SK-N-SH treated with all-trans-retinoic acid at 6 μM for 48 hours (cell line): ENCODE measurements around the gene ARHGEF37.
A peak's percentile ranks its signal among the peaks of the same experiment; 100 is the strongest.

Source experiments
- ATAC-seq: fragments of 200-7000 bp; cut with Tn5 transposase; 3 replicates; pipeline ENCODE4 v1.9.1; 2020; ENCODE audit warnings: mild to moderate bottlenecking, moderate library complexity
- ARNTL ChIP-seq: fragments of 450-650 bp; formaldehyde crosslinking; IDR thresholded peaks from 2 replicates; pipeline ENCODE4 v1.5.0; 2020; ENCODE audit warnings: low read depth, mild to moderate bottlenecking, moderate library complexity, borderline replicate concordance
- BACH2 ChIP-seq: fragments of 250-450 bp; sonication (Bioruptor Pico); IDR thresholded peaks from 2 replicates; pipeline ENCODE4 v1.9.0; 2021; ENCODE audit warnings: mild to moderate bottlenecking, borderline replicate concordance
- CSDC2 ChIP-seq: fragments of 250-450 bp; sonication (Bioruptor Pico); IDR thresholded peaks from 2 replicates; pipeline ENCODE4 v1.5.0; 2020; ENCODE audit warnings: mild to moderate bottlenecking, moderate library complexity
- CSRNP3 ChIP-seq: fragments of 250-450 bp; sonication (Bioruptor Pico); IDR thresholded peaks from 2 replicates; pipeline ENCODE4 v1.5.1; 2021; ENCODE audit warnings: mild to moderate bottlenecking, moderate library complexity
- ESRRG ChIP-seq: fragments of 250-450 bp; sonication (Bioruptor Pico); IDR thresholded peaks from 2 replicates; pipeline ENCODE4 v1.6.1; 2021; ENCODE audit warnings: mild to moderate bottlenecking
- GLIS3 ChIP-seq: fragments of 250-450 bp; sonication (Bioruptor Pico); IDR thresholded peaks from 2 replicates; pipeline ENCODE4 v1.5.0; 2020; ENCODE audit warnings: mild to moderate bottlenecking, moderate library complexity
- ISL1 ChIP-seq: fragments of 250-450 bp; sonication (Bioruptor Pico); IDR thresholded peaks from 2 replicates; pipeline ENCODE4 v2.1.2; 2022; ENCODE audit warnings: mild to moderate bottlenecking, moderate library complexity
- OSR1 ChIP-seq: fragments of 250-450 bp; sonication (Bioruptor Pico); IDR thresholded peaks from 2 replicates; pipeline ENCODE4 v1.8.0; 2022; ENCODE audit warnings: moderate library complexity, mild to moderate bottlenecking, inconsistent platforms
- PPARA ChIP-seq: fragments of 250-450 bp; sonication (Bioruptor Pico); IDR thresholded peaks from 2 replicates; pipeline ENCODE4 v1.5.0; 2020; ENCODE audit warnings: mild to moderate bottlenecking, borderline replicate concordance
- RARB ChIP-seq: fragments of 250-450 bp; sonication (Bioruptor Pico); IDR thresholded peaks from 2 replicates; pipeline ENCODE4 v1.8.0; 2021; ENCODE audit warnings: mild to moderate bottlenecking, moderate library complexity
- TCF4 ChIP-seq: fragments of 250-450 bp; sonication (Bioruptor Pico); IDR thresholded peaks from 2 replicates; pipeline ENCODE4 v1.8.0; 2021; ENCODE audit warnings: mild to moderate bottlenecking, moderate library complexity, borderline replicate concordance
- TOX ChIP-seq: fragments of 250-450 bp; sonication (Bioruptor Pico); IDR thresholded peaks from 2 replicates; pipeline ENCODE4 v1.8.0; 2021; ENCODE audit warnings: mild to moderate bottlenecking, moderate library complexity, borderline replicate concordance
- ZFP3 ChIP-seq: fragments of 250-450 bp; sonication (Bioruptor Pico); IDR thresholded peaks from 2 replicates; pipeline ENCODE4 v1.5.0; 2020; ENCODE audit warnings: mild to moderate bottlenecking, moderate library complexity
- ZFP30 ChIP-seq: fragments of 450-650 bp; formaldehyde crosslinking; IDR thresholded peaks from 2 replicates; pipeline ENCODE4 v1.5.0; 2022; ENCODE audit warnings: mild to moderate bottlenecking, moderate library complexity
- ZNF565 ChIP-seq: fragments of 450-650 bp; formaldehyde crosslinking; conservative IDR thresholded peaks from 2 replicates; pipeline ENCODE4 v1.5.0; 2020; ENCODE audit warnings: low read depth, mild to moderate bottlenecking, moderate library complexity
- ZNF70 ChIP-seq: fragments of 450-650 bp; formaldehyde crosslinking; IDR thresholded peaks from 2 replicates; pipeline ENCODE4 v1.5.0; 2020; ENCODE audit warnings: mild to moderate bottlenecking, moderate library complexity
- ZNF8 ChIP-seq: fragments of 450-650 bp; formaldehyde crosslinking; IDR thresholded peaks from 2 replicates; pipeline ENCODE4 v1.5.0; 2020; ENCODE audit warnings: mild to moderate bottlenecking, moderate library complexity
- TF ChIP-seq, protein P1 (sequence below): fragments of 250-450 bp; sonication (Bioruptor Pico); IDR thresholded peaks from 2 replicates; pipeline ENCODE4 v1.8.0; 2020; ENCODE audit warnings: mild to moderate bottlenecking, moderate library complexity, borderline replicate concordance
- TF ChIP-seq, protein P2 (sequence below): fragments of 250-450 bp; sonication (Bioruptor Pico); IDR thresholded peaks from 2 replicates; pipeline ENCODE4 v1.5.1; 2020; ENCODE audit warnings: low read depth, mild to moderate bottlenecking, moderate library complexity
- TF ChIP-seq, protein P3 (sequence below): fragments of 250-450 bp; sonication (Bioruptor Pico); IDR thresholded peaks from 2 replicates; pipeline ENCODE4 v1.8.0; 2021; ENCODE audit warnings: low read depth, mild to moderate bottlenecking, moderate library complexity, borderline replicate concordance

Gene ARHGEF37

GRCh38 chr5:149563466-149563865, 17.8 kb upstream of the ARHGEF37 start:
- no peak for ATAC-seq
- no peak for TF ChIP-seq PPARA
- TF ChIP-seq ZFP30 = no peak
- TF ChIP-seq GLIS3 (CRISPR knock-in tag) = no peak
- TF ChIP-seq TCF4 (CRISPR knock-in tag) = no peak
- TF ChIP-seq TOX (CRISPR knock-in tag) = no peak
- no peak for TF ChIP-seq ZNF8
- TF ChIP-seq RARB (CRISPR knock-in tag) = no peak
- no peak for TF ChIP-seq CSRNP3 (CRISPR knock-in tag)
- no peak for TF ChIP-seq ZFP3 (CRISPR knock-in tag)
- TF ChIP-seq ZNF70 (CRISPR knock-in tag) = no peak

DNA sequence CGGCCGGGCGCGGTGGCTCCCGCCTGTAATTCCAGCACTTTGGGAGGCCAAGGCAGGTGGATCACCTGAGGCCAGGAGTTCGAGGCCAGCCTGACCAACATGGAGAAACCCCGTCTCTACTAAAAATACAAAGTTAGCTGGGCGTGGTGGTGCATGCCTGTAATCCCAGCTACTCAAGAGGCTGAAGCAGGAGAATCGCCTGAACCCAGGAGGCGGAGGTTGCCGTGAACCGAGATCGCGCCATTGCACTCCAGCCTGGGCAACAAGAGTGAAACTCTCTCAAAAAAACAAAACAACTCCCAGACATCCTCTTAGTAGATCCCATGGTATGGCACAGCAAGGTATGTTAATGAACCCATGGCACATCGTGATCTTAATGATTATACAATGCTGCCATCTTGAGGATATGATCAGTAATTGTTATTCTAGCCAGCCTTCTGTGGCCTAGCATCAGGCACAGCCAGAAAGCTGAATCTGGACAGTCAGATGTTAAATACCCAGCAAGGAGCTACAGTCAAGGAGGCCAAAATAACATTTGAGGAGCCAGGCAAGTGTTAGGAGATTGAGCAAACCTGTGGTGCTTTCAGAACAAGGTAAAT, 16.7 kb upstream of the ARHGEF37 start:
- ATAC-seq = peak; percentile 83
- 0 out of 2 replicates have a peak, but pooled peaks have one; percentile 16 for TF ChIP-seq CSDC2 (CRISPR knock-in tag)
- TF ChIP-seq, all 23 proteins: peak for 1; not testable (repeated sequence) for 22

DNA sequence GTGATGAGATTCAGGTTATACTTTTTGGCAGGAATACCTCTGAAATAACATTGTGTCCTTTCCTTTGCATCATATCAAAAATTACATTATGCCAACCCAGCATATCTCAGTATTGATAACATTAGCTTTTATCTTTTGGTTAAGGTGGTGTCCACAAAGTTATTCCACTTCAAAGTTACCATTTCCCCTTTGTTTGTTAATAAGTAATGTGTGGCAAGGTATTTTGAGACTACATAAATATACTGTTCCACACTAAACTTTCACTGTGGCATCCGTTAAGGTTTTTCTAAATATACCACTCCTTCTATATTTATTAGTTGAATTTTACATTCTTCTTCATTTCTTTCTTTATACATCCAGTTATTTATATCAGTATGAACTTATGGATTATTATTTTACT, 14.1 kb upstream of the ARHGEF37 start:
- ATAC-seq = no peak
- TF ChIP-seq, protein P1, sequence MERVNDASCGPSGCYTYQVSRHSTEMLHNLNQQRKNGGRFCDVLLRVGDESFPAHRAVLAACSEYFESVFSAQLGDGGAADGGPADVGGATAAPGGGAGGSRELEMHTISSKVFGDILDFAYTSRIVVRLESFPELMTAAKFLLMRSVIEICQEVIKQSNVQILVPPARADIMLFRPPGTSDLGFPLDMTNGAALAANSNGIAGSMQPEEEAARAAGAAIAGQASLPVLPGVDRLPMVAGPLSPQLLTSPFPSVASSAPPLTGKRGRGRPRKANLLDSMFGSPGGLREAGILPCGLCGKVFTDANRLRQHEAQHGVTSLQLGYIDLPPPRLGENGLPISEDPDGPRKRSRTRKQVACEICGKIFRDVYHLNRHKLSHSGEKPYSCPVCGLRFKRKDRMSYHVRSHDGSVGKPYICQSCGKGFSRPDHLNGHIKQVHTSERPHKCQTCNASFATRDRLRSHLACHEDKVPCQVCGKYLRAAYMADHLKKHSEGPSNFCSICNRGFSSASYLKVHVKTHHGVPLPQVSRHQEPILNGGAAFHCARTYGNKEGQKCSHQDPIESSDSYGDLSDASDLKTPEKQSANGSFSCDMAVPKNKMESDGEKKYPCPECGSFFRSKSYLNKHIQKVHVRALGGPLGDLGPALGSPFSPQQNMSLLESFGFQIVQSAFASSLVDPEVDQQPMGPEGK = no peak
- TF ChIP-seq ZNF70 (CRISPR knock-in tag) (no peak), ZNF565 (CRISPR knock-in tag) (no peak), CSRNP3 (CRISPR knock-in tag) (no peak)

GRCh38 chr5:149572170-149572569, 9.1 kb upstream of the ARHGEF37 start:
- no peak for TF ChIP-seq GLIS3 (CRISPR knock-in tag)
- TF ChIP-seq ESRRG (CRISPR knock-in tag) = no peak
- no peak for TF ChIP-seq OSR1
- no peak for TF ChIP-seq TOX (CRISPR knock-in tag)
- no peak for TF ChIP-seq ZFP3 (CRISPR knock-in tag)
- TF ChIP-seq ISL1 (CRISPR knock-in tag) = no peak
- TF ChIP-seq BACH2 = no peak
- TF ChIP-seq, protein P2, sequence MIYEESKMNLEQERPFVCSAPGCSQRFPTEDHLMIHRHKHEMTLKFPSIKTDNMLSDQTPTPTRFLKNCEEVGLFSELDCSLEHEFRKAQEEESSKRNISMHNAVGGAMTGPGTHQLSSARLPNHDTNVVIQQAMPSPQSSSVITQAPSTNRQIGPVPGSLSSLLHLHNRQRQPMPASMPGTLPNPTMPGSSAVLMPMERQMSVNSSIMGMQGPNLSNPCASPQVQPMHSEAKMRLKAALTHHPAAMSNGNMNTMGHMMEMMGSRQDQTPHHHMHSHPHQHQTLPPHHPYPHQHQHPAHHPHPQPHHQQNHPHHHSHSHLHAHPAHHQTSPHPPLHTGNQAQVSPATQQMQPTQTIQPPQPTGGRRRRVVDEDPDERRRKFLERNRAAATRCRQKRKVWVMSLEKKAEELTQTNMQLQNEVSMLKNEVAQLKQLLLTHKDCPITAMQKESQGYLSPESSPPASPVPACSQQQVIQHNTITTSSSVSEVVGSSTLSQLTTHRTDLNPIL (CRISPR knock-in tag) = no peak
- no peak for TF ChIP-seq ARNTL
- no peak for TF ChIP-seq TCF4 (CRISPR knock-in tag)
- TF ChIP-seq, protein P3, sequence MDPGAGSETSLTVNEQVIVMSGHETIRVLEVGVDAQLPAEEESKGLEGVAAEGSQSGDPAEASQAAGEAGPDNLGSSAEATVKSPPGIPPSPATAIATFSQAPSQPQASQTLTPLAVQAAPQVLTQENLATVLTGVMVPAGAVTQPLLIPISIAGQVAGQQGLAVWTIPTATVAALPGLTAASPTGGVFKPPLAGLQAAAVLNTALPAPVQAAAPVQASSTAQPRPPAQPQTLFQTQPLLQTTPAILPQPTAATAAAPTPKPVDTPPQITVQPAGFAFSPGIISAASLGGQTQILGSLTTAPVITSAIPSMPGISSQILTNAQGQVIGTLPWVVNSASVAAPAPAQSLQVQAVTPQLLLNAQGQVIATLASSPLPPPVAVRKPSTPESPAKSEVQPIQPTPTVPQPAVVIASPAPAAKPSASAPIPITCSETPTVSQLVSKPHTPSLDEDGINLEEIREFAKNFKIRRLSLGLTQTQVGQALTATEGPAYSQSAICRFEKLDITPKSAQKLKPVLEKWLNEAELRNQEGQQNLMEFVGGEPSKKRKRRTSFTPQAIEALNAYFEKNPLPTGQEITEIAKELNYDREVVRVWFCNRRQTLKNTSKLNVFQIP (CRISPR knock-in tag) = no peak
- no peak for ATAC-seq
